Small intestine (tissue), 16 donors: ENCODE data around the gene ANHX. TPM values are rescaled to one million over a fixed set of nuclear protein-coding genes. Genes with fewer than 3 reads are reported as not detected.
"Not testable (repeated sequence)": the region's sequence is repeated elsewhere in the genome, so short reads cannot be mapped to it uniquely, and the experiment has no call there.

Experiments
- DNase-seq, 2 donors: peaks; one replicate each; pipeline versions ENCODE4 v3.0.0 to v3.0.0-alpha.2; 2013
- FAIRE-seq: peaks from 2 replicates; lab custom pipeline; 2012; peaks lifted over from hg19 to GRCh38; lab: Jason Lieb, UNC
- H3K27ac ChIP-seq, 3 donors: one replicate each; pipeline ENCODE4 v1.5.1; 2013; ENCODE audit warnings: low read length in 2 of 3, mild to moderate bottlenecking in 2 of 3, control low read depth in 1 of 3, inconsistent platforms in 1 of 3, low read depth in 1 of 3, moderate library complexity in 1 of 3
- H3K27me3 ChIP-seq, 3 donors: one replicate each; pipeline ENCODE4 v1.6.1; 2013; ENCODE audit warnings: low read length in 3 of 3, inconsistent platforms in 1 of 3; ENCODE audit not compliant: control insufficient read depth in 3 of 3, insufficient read depth in 3 of 3
- H3K36me3 ChIP-seq, 3 donors: one replicate each; pipeline ENCODE4 v1.6.1; 2013; ENCODE audit warnings: low read length in 3 of 3, inconsistent platforms in 1 of 3, low read depth in 1 of 3, mild to moderate bottlenecking in 1 of 3, moderate library complexity in 1 of 3; ENCODE audit not compliant: control insufficient read depth in 3 of 3, insufficient read depth in 2 of 3
- H3K4me1 ChIP-seq, 3 donors: one replicate each; pipeline ENCODE4 v1.6.1; 2013; ENCODE audit warnings: low read length in 2 of 3, inconsistent platforms in 1 of 3, low read depth in 1 of 3, mild to moderate bottlenecking in 1 of 3, moderate library complexity in 1 of 3; ENCODE audit not compliant: control insufficient read depth in 3 of 3, insufficient read depth in 2 of 3
- H3K4me3 ChIP-seq, 3 donors: one replicate each; pipeline ENCODE4 v1.5.1; 2013; ENCODE audit warnings: low read length in 3 of 3, control low read depth in 1 of 3, inconsistent platforms in 1 of 3, low read depth in 1 of 3, mild to moderate bottlenecking in 1 of 3, moderate library complexity in 1 of 3
- H3K9me3 ChIP-seq, 2 donors: one replicate each; pipeline ENCODE4 v1.6.1; 2013; ENCODE audit warnings: low read depth in 1 of 2, low read length in 1 of 2; ENCODE audit not compliant: control insufficient read depth in 2 of 2, insufficient read depth in 1 of 2
- WGBS, 3 donors: extraction: QIAGEN DNeasy Blood & Tissue Kit; methylation state at CpG; one replicate each; pipeline ENCODE4 v1.1.7; 2013; 5-methylcytosine and 5-hydroxymethylcytosine counted together
- long read RNA-seq, 10 donors: transcript quantifications; one replicate each; lab custom pipeline, GENCODE V29; 2026
- polyA plus RNA-seq, 4 donors: library from polyadenylated mRNA; stranded (reverse) in 3 of 4; unstranded in 1 of 4; fragments of 200-250 nt in 3 of 4; fragments of 120-200 nt in 1 of 4; gene quantifications; one replicate each; pipeline versions ENCODE4 v1.2.1 to v1.2.3, GENCODE V29; 2013
- donor health status: healthy with polysubstance abuse.
- donor health status: control.
- donor health status: control.
- donor health status: Bipolar disorder and iron deficiency.
- donor health status: healthy.

The ANHX gene
- not detected for polyA plus RNA-seq
- long read RNA-seq, donor 1: 0 reads
- long read RNA-seq, donor 2: 0 reads
- long read RNA-seq, donor 3: 0 reads
- long read RNA-seq, donor 4: 0 reads
- long read RNA-seq, donor 5: 0 reads
- long read RNA-seq, donor 6: 0 reads
- long read RNA-seq, donor 7: 0 reads
- long read RNA-seq, donor 8: 0 reads
- long read RNA-seq, donor 9: 0 reads
- long read RNA-seq, donor 10: 0 reads

DNA sequence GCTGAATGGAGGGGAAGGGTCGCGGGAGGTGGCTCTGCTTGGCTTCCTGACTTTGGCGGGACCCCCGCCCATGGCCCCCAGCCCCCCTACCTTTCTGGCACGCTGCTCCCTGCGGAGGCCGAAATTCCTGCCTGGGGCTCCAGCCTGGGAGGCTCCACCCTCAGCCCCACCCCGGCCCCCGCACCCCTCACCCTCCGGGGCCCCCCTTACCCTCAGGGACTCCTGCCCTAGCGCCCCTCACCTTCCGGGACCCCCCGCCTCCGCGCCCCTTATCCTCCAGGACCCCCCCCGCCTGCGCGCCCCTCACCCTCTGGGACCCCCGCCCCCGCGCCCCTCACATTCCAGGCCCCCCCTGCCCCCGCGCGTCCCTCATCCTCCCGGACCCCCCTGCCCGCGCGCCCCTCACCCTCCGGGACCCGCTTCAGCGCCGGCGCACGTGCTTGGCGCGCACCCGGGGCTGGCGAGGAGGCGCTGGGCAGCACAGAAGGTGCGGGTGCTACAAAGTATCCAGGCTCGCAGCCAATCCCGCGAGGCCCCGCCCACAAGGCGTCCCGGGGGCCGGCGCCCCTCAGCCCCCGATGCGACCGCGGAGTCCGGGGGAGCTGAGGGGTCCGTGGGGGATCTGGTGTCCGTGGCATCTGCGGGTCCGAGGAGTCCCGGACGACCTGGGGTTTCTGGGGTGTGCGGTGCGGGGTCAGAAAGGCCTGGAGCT, at the start of gene ANHX:
Gene ANHX, minus strand, starts transcription at position 477 of the 712 bp plus-strand sequence. CDS start 1,521 bp downstream, outside the sequence.
- DNase-seq (no peak), FAIRE-seq (no peak)
- WGBS, 3 donors: 47 to 66% (median 57%) methylated on average over 45 to 61 of the region's 61 CpGs
- no peak within 1 kb of the TSS for H3K4me3 ChIP-seq
- H3K9me3 ChIP-seq: peaks cover 6 to 69% of the 10 kb centered on the region in 2 donors
- no peaks in the 10 kb centered on the region for H3K36me3 ChIP-seq
- H3K27me3 ChIP-seq: no peaks in the 10 kb centered on the region
- no peaks in the 10 kb centered on the region for H3K4me1 ChIP-seq
- H3K27ac ChIP-seq: no peak within 1 kb of the TSS

DNA sequence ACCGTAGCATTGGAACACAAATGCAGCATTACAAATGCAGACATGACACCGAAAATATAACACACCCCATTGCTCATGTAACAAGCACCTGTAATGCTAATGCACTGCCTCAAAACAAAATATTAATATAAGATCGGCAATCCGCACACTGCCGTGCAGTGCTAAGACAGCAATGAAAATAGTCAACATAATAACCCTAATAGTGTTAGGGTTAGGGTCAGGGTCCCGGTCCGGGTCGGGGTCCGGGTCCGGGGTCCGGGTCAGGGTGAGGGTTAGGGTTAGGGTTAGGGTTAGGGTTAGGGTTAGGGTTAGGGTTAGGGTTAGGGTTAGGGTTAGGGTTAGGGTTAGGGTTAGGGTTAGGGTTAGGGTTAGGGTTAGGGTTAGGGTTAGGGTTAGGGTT, 29.0 kb upstream of the ANHX start:
- 90 to 97% (median 93%) methylated on average over 11 of the region's 11 CpGs for WGBS, 3 donors

DNA sequence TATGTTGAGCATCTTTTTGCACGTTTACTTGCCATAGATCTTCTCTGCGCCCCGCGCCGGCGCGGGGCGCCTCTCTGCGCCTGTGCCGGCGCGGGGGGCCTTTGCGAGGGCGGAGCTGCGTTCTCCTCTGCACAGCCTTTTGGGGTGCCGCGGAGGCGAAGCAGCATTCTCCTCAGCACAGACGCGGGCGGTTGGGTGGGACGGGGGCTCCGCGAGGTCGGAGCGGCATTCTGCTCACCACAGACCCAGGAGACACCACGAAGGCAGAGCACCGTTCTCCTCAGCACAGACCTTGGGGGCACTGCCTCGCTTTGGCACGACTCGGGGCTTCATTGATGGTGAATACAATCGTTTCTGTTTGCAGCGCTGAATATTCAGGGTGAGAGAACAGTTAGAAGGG, 28.5 kb upstream of the ANHX start:
- no peaks in the 10 kb centered on the region for H3K36me3 ChIP-seq
- no peak overlapping the region for H3K4me3 ChIP-seq
- FAIRE-seq: no peak
- no peak for DNase-seq
- WGBS, 3 donors: 83 to 90% (median 86%) methylated on average over 24 to 33 of the region's 33 CpGs
- H3K4me1 ChIP-seq: no peaks in the 10 kb centered on the region
- peaks cover 0 to 6% of the 10 kb centered on the region in 2 donors for H3K9me3 ChIP-seq
- H3K27me3 ChIP-seq: no peaks in the 10 kb centered on the region
- H3K27ac ChIP-seq: no peak overlapping the region

More for the DNA sequence above, 29.0 kb upstream of the ANHX start:
- H3K27ac ChIP-seq, H3K36me3 ChIP-seq, H3K9me3 ChIP-seq, FAIRE-seq, DNase-seq, H3K4me1 ChIP-seq, H3K27me3 ChIP-seq, H3K4me3 ChIP-seq: not testable (repeated sequence)

DNA sequence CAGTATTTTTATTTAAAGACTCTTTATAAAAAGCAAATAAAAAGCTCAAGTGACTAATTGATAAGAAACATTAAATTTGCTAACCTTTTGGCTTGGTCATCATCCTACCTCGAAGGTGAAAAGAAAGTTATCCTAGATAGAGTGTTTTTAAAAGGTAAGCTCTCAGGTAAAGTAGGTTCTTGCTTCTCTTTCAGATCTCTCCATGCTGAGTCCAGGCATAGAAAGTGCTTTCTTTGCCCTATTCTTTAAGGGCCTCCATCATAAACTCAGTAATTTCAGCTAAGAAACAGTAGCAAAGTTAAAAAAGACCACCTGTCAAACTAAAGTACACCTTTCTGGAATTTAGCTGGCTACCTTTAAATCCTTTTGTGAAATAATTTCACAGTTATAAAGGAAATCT, 20.6 kb upstream of the ANHX start:
- Histone ChIP-seq H3K4me1 (no peaks in the 10 kb centered on the region), H3K36me3 (no peaks in the 10 kb centered on the region), H3K27ac (no peak overlapping the region), H3K27me3 (no peaks in the 10 kb centered on the region), H3K4me3 (no peak overlapping the region), H3K9me3 (peaks cover 0 to 16% of the 10 kb centered on the region in 2 donors)
- DNase-seq (no peak), FAIRE-seq (no peak)
- WGBS, 3 donors: 25 to 32% (median 30%) methylated on average over 1 of the region's 1 CpG

DNA sequence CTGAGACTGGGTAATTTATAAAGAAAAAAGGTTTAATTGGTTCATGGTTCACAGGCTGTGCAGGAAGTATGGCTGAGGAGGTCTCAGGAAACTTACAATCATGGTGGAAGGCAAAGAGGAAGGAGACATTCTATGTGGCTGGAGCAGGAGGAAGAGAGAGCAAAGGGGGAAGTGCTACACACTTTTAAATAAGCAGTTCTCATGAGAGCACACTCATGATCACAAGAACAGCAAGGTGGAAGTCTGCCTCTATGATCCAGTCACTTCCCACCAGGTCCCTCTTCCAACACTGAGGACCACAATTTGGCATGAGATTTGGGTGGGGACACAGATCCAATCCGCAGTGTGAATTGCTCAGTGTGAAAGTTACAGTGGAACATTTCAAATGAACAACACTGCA, 20.2 kb upstream of the ANHX start:
- not testable (repeated sequence) for H3K27me3 ChIP-seq, FAIRE-seq, DNase-seq

DNA sequence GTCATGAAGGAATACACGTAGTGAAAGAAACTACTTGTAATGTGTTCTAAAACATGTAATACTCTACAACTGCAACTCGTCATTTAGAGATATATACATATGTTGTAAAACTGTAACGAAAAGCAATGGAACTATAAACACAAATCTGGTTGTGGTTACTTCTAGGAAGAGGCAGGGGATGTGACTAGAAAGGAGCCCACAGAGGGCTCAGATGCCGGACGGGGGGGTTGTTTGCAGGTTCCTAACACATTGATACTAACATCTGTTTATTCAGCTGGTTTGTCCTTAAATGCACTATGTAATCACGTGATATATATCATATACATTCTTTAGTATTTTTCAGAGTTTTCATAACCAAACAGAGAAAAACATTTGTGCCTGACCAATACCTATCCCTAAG, 16.1 kb upstream of the ANHX start:
- H3K27me3 ChIP-seq: no peaks in the 10 kb centered on the region
- DNase-seq (no peak), FAIRE-seq (no peak)
- no peak overlapping the region for H3K27ac ChIP-seq
- no peak overlapping the region for H3K4me3 ChIP-seq
- no peaks in the 10 kb centered on the region for H3K36me3 ChIP-seq
- peaks cover 0 to 10% of the 10 kb centered on the region in 2 donors for H3K9me3 ChIP-seq
- WGBS, 3 donors: 60 to 69% (median 65%) methylated on average over 6 of the region's 6 CpGs
- H3K4me1 ChIP-seq: no peaks in the 10 kb centered on the region

More for the DNA sequence above, 20.2 kb upstream of the ANHX start:
- H3K9me3 ChIP-seq: peaks cover 0 to 16% of the 10 kb centered on the region in 2 donors
- H3K4me3 ChIP-seq, H3K36me3 ChIP-seq, H3K4me1 ChIP-seq, H3K27ac ChIP-seq: not testable (repeated sequence)
- WGBS, 3 donors: 31 to 40% (median 34%) methylated on average over 1 of the region's 1 CpG

DNA sequence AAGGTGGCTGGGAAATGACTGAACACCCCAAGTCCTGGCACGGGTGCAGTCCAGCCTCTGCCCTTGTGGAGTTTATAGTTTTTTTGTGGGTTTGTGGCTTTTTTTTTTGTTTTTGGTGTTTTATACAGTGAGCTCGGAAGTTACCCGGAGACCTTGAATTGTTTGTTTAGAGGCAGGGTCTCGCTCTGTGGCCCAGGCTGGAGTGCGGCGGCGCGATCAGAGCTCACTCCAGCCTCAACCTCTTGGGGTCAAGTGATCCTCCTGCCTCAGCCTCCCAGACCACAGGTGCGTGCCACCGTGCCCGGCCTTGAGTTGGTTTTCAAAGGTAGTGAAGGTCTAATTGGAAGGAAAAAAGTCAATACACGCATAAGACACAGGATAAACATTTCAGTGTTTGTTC, 879 bp upstream of the ANHX start:
- H3K36me3 ChIP-seq: no peaks in the 10 kb centered on the region
- peaks cover 6 to 63% of the 10 kb centered on the region in 2 donors for H3K9me3 ChIP-seq
- no peaks in the 10 kb centered on the region for H3K4me1 ChIP-seq
- WGBS, 3 donors: 89 to 93% (median 93%) methylated on average over 12 of the region's 12 CpGs
- H3K27ac ChIP-seq: no peak overlapping the region
- no peak for FAIRE-seq
- H3K27me3 ChIP-seq: no peaks in the 10 kb centered on the region
- no peak overlapping the region for H3K4me3 ChIP-seq
- DNase-seq: no peak

DNA sequence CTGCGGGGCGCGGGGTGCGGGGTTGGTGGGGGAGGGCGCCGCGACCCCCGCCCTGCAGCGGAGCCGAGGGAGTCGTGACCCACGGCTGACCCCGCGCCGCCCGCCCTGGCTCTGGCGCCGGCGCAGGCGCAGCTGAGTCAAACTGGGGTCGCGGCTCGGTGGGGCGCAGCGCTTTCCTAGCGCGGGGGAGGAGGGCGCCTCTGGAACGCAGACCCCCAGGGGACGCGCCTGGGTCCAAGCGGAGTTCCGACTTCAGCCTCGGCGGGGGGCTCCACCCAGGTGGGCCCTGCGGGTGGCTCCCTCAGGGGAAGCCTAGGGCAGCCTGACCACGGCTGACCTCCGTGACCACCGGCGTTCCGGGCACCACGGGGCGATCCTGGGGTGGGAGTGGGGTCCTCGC, 467 bp upstream of the ANHX start:
- DNase-seq: no peak
- no peak overlapping the region for H3K27ac ChIP-seq
- peaks cover 6 to 65% of the 10 kb centered on the region in 2 donors for H3K9me3 ChIP-seq
- no peak overlapping the region for H3K4me3 ChIP-seq
- no peaks in the 10 kb centered on the region for H3K4me1 ChIP-seq
- FAIRE-seq: no peak
- whole genome bisulfite sequencing, 3 donors: 54 to 76% (median 70%) methylated on average over 20 to 44 of the region's 44 CpGs
- no peaks in the 10 kb centered on the region for H3K36me3 ChIP-seq
- H3K27me3 ChIP-seq: no peaks in the 10 kb centered on the region
